GM10248 (cell line): ENCODE results near the gene PET117.
"Not testable (repeated sequence)": the region's sequence is repeated elsewhere in the genome, so short reads cannot be mapped to it uniquely, and the experiment has no call there.

Experiments
- CTCF ChIA-PET: fragments of 300-600 bp; sonication (Branson Sonifier 250); formaldehyde crosslinking; extraction: SDS; loops from one replicate; lab custom pipeline; 2021; ENCODE audit warnings: antibody characterized with exemption; lab: Yijun Ruan, JAX
- POLR2A ChIA-PET: fragments of 350-650 bp; sonication (Branson Sonifier 250); formaldehyde crosslinking; extraction: SDS; loops from one replicate; lab custom pipeline; 2020; ENCODE audit warnings: antibody characterized with exemption; lab: Yijun Ruan, JAX
- DNase-seq: peaks from one replicate; pipeline ENCODE4 v3.0.0; 2012; ENCODE audit errors: extremely low spot score
- CTCF ChIP-seq: IDR thresholded peaks from 2 replicates; pipeline ENCODE4 v1.5.1; 2012; ENCODE audit warnings: mild to moderate bottlenecking, low read depth; ENCODE audit errors: extremely low read depth, missing control alignments, control extremely low read depth

Gene PET117

GRCh38 chr20:18172379-18172778 is 34.7 kb downstream of the PET117 start:
- ChIA-PET CTCF (no interaction called here), POLR2A (no interaction called here)
- no peak for DNase-seq
- no peak for TF ChIP-seq CTCF

GRCh38 chr20:18174906-18175683 is 37.4 kb downstream of the PET117 start:
- no peak for TF ChIP-seq CTCF
- DNase-seq: no peak
- POLR2A ChIA-PET: no interaction called here
- CTCF ChIA-PET: no interaction called here

GRCh38 chr20:18176318-18176785 is 38.7 kb downstream of the PET117 start:
- ChIA-PET POLR2A (no interaction called here), CTCF (no interaction called here)
- no peak for DNase-seq
- no peak for TF ChIP-seq CTCF

GRCh38 chr20:18180366-18180765 is 42.7 kb downstream of the PET117 start:
- DNase-seq, POLR2A ChIA-PET, CTCF ChIA-PET: not testable (repeated sequence)

GRCh38 chr20:18180815-18181214 is 43.2 kb downstream of the PET117 start:
- no peak for DNase-seq
- TF ChIP-seq CTCF: no peak
- CTCF ChIA-PET: no interaction called here
- POLR2A ChIA-PET: no interaction called here

- TF ChIP-seq CTCF: no peak
- ChIA-PET POLR2A (no interaction called here), CTCF (interaction anchor here (0.9 kb wide), 1 partner anchor 11 kb away, joined by 3 read pairs; no protein-coding TSS in a partner anchor)
- no peak for DNase-seq
Observed at GRCh38 chr20:18187020-18187419, 49.4 kb downstream of the PET117 start.

- TF ChIP-seq CTCF: no peak
- DNase-seq: no peak
- POLR2A ChIA-PET: no interaction called here
- CTCF ChIA-PET: no interaction called here
Observed at GRCh38 chr20:18188434-18188833, 50.8 kb downstream of the PET117 start.
